HEK293 (cell line): ENCODE results near the gene LMNA.
"Not testable (repeated sequence)": the region's sequence is repeated elsewhere in the genome, so short reads cannot be mapped to it uniquely, and the experiment has no call there.

Experiments used
- CTCF ChIA-PET: fragments of 350-600 bp; formaldehyde crosslinking; extraction: SDS; loops from one replicate; lab custom pipeline; 2021; ENCODE audit warnings: antibody characterized with exemption; lab: Yijun Ruan, JAX
- POLR2A ChIA-PET: fragments of 300-600 bp; formaldehyde crosslinking; extraction: SDS; loops from one replicate; lab custom pipeline; 2020; ENCODE audit warnings: antibody characterized with exemption, inconsistent platforms; lab: Yijun Ruan, JAX
- H3K27ac ChIP-seq: fragments of 200-500 bp; sonication (Bioruptor generic); 2 replicates; pipeline ENCODE4 v1.5.1; 2014; ENCODE audit warnings: low read depth, low read length, control low read depth, inconsistent platforms; ENCODE audit errors: extremely low read depth
- H3K36me3 ChIP-seq, 2 experiments: fragments of 200-500 bp in 1 of 2; sonication (Bioruptor generic) in 1 of 2; 1 replicate in 1 of 2; 2 replicates in 1 of 2; pipeline ENCODE4 v1.5.1; 2014 to 2017; ENCODE audit warnings: inconsistent platforms in 2 of 2, low read length in 2 of 2; ENCODE audit not compliant: control insufficient read depth in 2 of 2, insufficient read depth in 1 of 2
- H3K4me1 ChIP-seq: fragments of 200-500 bp; sonication (Bioruptor generic); 2 replicates; pipeline ENCODE4 v1.5.1; 2014; ENCODE audit warnings: mild to moderate bottlenecking, low read length, inconsistent platforms; ENCODE audit not compliant: control insufficient read depth, insufficient read depth
- H3K4me3 ChIP-seq: 2 replicates; pipeline ENCODE4 v1.5.1; 2011; ENCODE audit warnings: low read depth, mild to moderate bottlenecking, control low read depth, low read length, moderate library complexity
- H3K9me3 ChIP-seq: fragments of 200-500 bp; sonication (Bioruptor generic); 2 replicates; pipeline ENCODE4 v1.5.1; 2014; ENCODE audit warnings: low read depth, low read length, inconsistent platforms; ENCODE audit not compliant: control insufficient read depth, insufficient read depth
- GLIS1 ChIP-seq: fragments of 450-650 bp; formaldehyde crosslinking; IDR thresholded peaks from 2 replicates; pipeline ENCODE4 v1.5.1; 2016; ENCODE audit warnings: missing biosample characterization, missing genetic modification characterization
- HOXA7 ChIP-seq: sonication (generic); formaldehyde crosslinking; IDR thresholded peaks from 2 replicates; pipeline ENCODE4 v1.8.1; 2022; ENCODE audit warnings: missing genetic modification reagents, borderline replicate concordance
- PRDM1 ChIP-seq: fragments of 450-650 bp; formaldehyde crosslinking; IDR thresholded peaks from 2 replicates; pipeline ENCODE4; 2016; ENCODE audit warnings: missing biosample characterization, missing genetic modification characterization
- WT1 ChIP-seq: fragments of 450-650 bp; formaldehyde crosslinking; IDR thresholded peaks from 2 replicates; pipeline ENCODE4 v1.5.1; 2016; ENCODE audit warnings: missing biosample characterization, missing genetic modification characterization
- ZBTB1 ChIP-seq: fragments of 450-650 bp; formaldehyde crosslinking; IDR thresholded peaks from 2 replicates; pipeline ENCODE4 v1.5.1; 2016; ENCODE audit warnings: missing biosample characterization, missing genetic modification characterization
- ZFHX2 ChIP-seq: fragments of 450-650 bp; formaldehyde crosslinking; conservative IDR thresholded peaks from 2 replicates; pipeline ENCODE4 v1.5.1; 2016; ENCODE audit warnings: missing biosample characterization, missing genetic modification characterization
- ZFP41 ChIP-seq: fragments of 450-650 bp; formaldehyde crosslinking; IDR thresholded peaks from 2 replicates; pipeline ENCODE4 v1.5.1; 2016; ENCODE audit warnings: missing biosample characterization, missing genetic modification characterization, borderline replicate concordance
- ZNF121 ChIP-seq: fragments of 450-650 bp; formaldehyde crosslinking; IDR thresholded peaks from 2 replicates; pipeline ENCODE4 v1.5.1; 2016; ENCODE audit warnings: missing biosample characterization, missing genetic modification characterization
- ZNF544 ChIP-seq: fragments of 450-650 bp; formaldehyde crosslinking; IDR thresholded peaks from 2 replicates; pipeline ENCODE4 v1.5.0; 2017; ENCODE audit warnings: missing biosample characterization, missing genetic modification characterization
- ZNF654 ChIP-seq: fragments of 450-650 bp; formaldehyde crosslinking; IDR thresholded peaks from 2 replicates; pipeline ENCODE4 v1.5.1; 2016; ENCODE audit warnings: low read depth, missing biosample characterization, missing genetic modification characterization
- ZNF658 ChIP-seq: fragments of 450-650 bp; formaldehyde crosslinking; IDR thresholded peaks from 2 replicates; pipeline ENCODE4; 2016; ENCODE audit warnings: missing biosample characterization, missing genetic modification characterization
- ZNF777 ChIP-seq: fragments of 450-650 bp; formaldehyde crosslinking; IDR thresholded peaks from 2 replicates; pipeline ENCODE4 v1.5.1; 2017; ENCODE audit warnings: missing biosample characterization, missing genetic modification characterization, borderline replicate concordance
- TF ChIP-seq, protein P1 (sequence below): sonication (generic); formaldehyde crosslinking; IDR thresholded peaks from 2 replicates; pipeline ENCODE4 v1.8.1; 2022; ENCODE audit warnings: mild to moderate bottlenecking, moderate library complexity, missing genetic modification reagents
- TF ChIP-seq, protein P2 (sequence below): fragments of 450-650 bp; formaldehyde crosslinking; IDR thresholded peaks from 2 replicates; pipeline ENCODE4 v1.5.1; 2016; ENCODE audit warnings: missing biosample characterization, missing genetic modification characterization
- TF ChIP-seq, protein P3 (sequence below): fragments of 450-650 bp; formaldehyde crosslinking; IDR thresholded peaks from 2 replicates; pipeline ENCODE4 v1.5.1; 2016; ENCODE audit warnings: missing biosample characterization, missing genetic modification characterization, borderline replicate concordance
- TF ChIP-seq, protein P4 (sequence below): fragments of 450-650 bp; formaldehyde crosslinking; IDR thresholded peaks from 2 replicates; pipeline ENCODE4 v1.5.1; 2016; ENCODE audit warnings: missing biosample characterization, missing genetic modification characterization

The LMNA gene

DNA sequence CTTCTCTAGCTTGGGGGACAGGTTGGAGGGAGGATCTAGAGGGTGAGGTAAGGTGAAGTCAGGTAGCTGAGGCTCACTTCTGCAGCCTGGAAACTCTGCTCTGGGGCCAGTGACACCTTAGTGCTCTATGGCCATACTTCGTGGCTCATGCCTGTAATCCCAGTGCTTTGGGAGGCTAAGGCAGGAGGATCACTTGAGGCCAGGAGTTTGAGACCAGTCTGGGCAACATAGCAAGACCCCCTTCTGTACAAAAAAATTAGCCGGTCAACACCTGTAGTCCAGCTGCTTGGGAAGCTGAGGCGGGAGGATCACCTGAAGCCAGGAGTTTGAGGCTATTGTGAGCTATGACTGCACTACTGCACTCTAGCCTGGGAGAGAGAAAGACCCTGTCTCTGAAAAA, 5.8 kb downstream of the LMNA start:
- POLR2A ChIA-PET = interaction anchor here (0.7 to 2.1 kb wide), 2 partner anchors 9 to 10 kb away, joined by 3 to 4 read pairs; no protein-coding TSS in a partner anchor
- no peak for TF ChIP-seq ZNF544
- TF ChIP-seq ZNF121 (tag by site-specific recombination) = peak; percentile 95
- Histone ChIP-seq H3K27ac (no peak overlapping the region), H3K9me3 (no peaks in the 10 kb centered on the region), H3K4me1 (peaks cover 24% of the 10 kb centered on the region), H3K4me3 (no peak overlapping the region), H3K36me3 (peaks cover 0 to 7% of the 10 kb centered on the region in 2 experiments; a peak in 2 of 3 replicates)
- CTCF ChIA-PET = interaction anchor here (0.5 to 25.6 kb wide), 4 partner anchors 10 to 154 kb away, joined by 3 to 1029 read pairs (median 12); no protein-coding TSS in a partner anchor

DNA sequence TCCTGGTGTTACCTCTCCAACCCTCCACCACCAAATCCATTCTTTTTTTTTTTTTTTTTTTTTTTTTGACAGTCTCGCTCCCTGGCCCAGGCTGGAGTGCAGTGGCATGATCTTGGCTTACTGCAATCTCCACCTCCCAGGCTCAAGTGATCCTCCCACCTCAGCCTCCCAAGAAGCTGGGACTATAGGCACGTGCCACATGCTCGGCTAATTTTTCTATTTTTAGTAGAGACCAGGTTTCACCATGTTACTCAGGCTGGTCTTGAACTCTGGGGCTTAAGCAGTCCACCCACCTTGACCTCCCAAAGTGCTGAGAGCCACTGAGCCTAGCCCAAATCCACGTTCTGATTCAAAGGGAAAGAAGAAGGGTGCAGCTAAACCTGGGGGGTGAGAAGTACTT, 6.5 kb downstream of the LMNA start:
- H3K27ac ChIP-seq, POLR2A ChIA-PET, H3K4me3 ChIP-seq, H3K36me3 ChIP-seq, H3K9me3 ChIP-seq: not testable (repeated sequence)
- CTCF ChIA-PET = interaction anchor here (2.5 to 25.6 kb wide), 2 partner anchors 9 to 22 kb away, joined by 21 to 1029 read pairs; no protein-coding TSS in a partner anchor
- peaks cover 24% of the 10 kb centered on the region for H3K4me1 ChIP-seq
- TF ChIP-seq ZFHX2 (tag by site-specific recombination) (0 out of 2 replicates have a peak, but pooled peaks have one; percentile 17), GLIS1 (tag by site-specific recombination) (peak; percentile 39; the same call in 1 of the 2 replicates), WT1 (tag by site-specific recombination) (peak; percentile 42; the same call in 1 of the 2 replicates)

DNA sequence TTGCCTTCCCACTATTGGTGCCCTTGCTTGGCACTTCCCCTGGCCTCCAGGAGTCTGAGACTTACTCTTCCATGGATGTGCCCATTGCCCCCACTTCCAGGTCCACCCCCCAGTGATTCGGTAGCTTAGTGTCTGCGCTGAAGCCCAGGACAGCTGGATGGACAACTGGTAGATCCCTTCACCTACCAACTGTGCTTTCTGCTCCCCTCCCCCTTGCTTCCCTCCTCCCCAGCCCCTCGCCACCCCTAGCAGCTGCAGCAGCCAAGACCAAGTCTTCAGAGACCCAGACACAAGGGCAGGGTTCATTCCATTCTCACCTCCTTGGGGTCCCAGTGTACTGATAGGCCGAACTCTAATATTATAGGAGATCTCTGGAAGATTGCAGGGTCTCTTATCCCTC, 6.9 kb downstream of the LMNA start:
- Histone ChIP-seq H3K36me3 (peaks cover 0 to 7% of the 10 kb centered on the region in 2 experiments; a peak in 2 of 3 replicates), H3K27ac (no peak overlapping the region), H3K4me3 (no peak overlapping the region), H3K4me1 (peaks cover 24% of the 10 kb centered on the region), H3K9me3 (no peaks in the 10 kb centered on the region)
- POLR2A ChIA-PET = no interaction called here
- no peak for TF ChIP-seq ZNF654 (tag by site-specific recombination)
- no peak for TF ChIP-seq PRDM1
- no peak for TF ChIP-seq ZNF777 (tag by site-specific recombination)
- TF ChIP-seq, protein P1, sequence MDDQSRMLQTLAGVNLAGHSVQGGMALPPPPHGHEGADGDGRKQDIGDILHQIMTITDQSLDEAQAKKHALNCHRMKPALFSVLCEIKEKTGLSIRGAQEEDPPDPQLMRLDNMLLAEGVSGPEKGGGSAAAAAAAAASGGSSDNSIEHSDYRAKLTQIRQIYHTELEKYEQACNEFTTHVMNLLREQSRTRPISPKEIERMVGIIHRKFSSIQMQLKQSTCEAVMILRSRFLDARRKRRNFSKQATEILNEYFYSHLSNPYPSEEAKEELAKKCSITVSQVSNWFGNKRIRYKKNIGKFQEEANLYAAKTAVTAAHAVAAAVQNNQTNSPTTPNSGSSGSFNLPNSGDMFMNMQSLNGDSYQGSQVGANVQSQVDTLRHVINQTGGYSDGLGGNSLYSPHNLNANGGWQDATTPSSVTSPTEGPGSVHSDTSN (CRISPR knock-in tag) = no peak
- no peak for TF ChIP-seq ZBTB1
- no peak for TF ChIP-seq ZFP41 (tag by site-specific recombination)
- no peak for TF ChIP-seq HOXA7 (CRISPR knock-in tag)
- CTCF ChIA-PET = interaction anchor here (2.5 to 25.6 kb wide), 2 partner anchors 9 to 22 kb away, joined by 21 to 1029 read pairs; no protein-coding TSS in a partner anchor

DNA sequence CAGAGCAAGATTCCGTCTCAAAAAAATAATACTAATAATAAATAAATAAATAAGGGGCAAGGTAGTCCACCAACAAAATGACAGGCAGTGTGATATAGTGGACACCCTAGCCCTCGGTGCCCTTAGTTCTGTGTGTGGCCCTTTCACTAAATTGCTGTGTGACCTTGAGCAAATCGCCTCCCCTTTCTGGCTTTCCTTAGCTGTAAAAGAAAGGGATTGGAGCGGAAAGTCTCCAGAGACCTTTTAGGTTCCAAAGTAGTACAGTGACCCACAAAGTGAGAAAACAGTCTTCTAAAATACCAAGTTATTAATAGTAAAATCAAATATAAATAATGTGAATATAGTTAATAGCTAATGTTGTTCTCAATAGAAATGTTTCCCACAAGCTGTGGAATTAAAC, 7.6 kb downstream of the LMNA start:
- Histone ChIP-seq H3K4me1 (peaks cover 28% of the 10 kb centered on the region), H3K4me3 (no peak overlapping the region), H3K36me3 (peaks cover 0 to 7% of the 10 kb centered on the region in 2 experiments; a peak in 2 of 3 replicates), H3K9me3 (no peaks in the 10 kb centered on the region), H3K27ac (no peak overlapping the region)
- ChIA-PET POLR2A (interaction anchor here (0.6 to 2.1 kb wide), 2 partner anchors 23 to 195 kb away, joined by 3 to 5 read pairs; no protein-coding TSS in a partner anchor), CTCF (interaction anchor here (0.8 to 25.6 kb wide), 3 partner anchors 8 to 143 kb away, joined by 3 to 1029 read pairs (median 21); no protein-coding TSS in a partner anchor)
- TF ChIP-seq, protein P2, sequence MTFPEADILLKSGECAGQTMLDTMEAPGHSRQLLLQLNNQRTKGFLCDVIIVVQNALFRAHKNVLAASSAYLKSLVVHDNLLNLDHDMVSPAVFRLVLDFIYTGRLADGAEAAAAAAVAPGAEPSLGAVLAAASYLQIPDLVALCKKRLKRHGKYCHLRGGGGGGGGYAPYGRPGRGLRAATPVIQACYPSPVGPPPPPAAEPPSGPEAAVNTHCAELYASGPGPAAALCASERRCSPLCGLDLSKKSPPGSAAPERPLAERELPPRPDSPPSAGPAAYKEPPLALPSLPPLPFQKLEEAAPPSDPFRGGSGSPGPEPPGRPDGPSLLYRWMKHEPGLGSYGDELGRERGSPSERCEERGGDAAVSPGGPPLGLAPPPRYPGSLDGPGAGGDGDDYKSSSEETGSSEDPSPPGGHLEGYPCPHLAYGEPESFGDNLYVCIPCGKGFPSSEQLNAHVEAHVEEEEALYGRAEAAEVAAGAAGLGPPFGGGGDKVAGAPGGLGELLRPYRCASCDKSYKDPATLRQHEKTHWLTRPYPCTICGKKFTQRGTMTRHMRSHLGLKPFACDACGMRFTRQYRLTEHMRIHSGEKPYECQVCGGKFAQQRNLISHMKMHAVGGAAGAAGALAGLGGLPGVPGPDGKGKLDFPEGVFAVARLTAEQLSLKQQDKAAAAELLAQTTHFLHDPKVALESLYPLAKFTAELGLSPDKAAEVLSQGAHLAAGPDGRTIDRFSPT = no peak
- TF ChIP-seq, protein P3, sequence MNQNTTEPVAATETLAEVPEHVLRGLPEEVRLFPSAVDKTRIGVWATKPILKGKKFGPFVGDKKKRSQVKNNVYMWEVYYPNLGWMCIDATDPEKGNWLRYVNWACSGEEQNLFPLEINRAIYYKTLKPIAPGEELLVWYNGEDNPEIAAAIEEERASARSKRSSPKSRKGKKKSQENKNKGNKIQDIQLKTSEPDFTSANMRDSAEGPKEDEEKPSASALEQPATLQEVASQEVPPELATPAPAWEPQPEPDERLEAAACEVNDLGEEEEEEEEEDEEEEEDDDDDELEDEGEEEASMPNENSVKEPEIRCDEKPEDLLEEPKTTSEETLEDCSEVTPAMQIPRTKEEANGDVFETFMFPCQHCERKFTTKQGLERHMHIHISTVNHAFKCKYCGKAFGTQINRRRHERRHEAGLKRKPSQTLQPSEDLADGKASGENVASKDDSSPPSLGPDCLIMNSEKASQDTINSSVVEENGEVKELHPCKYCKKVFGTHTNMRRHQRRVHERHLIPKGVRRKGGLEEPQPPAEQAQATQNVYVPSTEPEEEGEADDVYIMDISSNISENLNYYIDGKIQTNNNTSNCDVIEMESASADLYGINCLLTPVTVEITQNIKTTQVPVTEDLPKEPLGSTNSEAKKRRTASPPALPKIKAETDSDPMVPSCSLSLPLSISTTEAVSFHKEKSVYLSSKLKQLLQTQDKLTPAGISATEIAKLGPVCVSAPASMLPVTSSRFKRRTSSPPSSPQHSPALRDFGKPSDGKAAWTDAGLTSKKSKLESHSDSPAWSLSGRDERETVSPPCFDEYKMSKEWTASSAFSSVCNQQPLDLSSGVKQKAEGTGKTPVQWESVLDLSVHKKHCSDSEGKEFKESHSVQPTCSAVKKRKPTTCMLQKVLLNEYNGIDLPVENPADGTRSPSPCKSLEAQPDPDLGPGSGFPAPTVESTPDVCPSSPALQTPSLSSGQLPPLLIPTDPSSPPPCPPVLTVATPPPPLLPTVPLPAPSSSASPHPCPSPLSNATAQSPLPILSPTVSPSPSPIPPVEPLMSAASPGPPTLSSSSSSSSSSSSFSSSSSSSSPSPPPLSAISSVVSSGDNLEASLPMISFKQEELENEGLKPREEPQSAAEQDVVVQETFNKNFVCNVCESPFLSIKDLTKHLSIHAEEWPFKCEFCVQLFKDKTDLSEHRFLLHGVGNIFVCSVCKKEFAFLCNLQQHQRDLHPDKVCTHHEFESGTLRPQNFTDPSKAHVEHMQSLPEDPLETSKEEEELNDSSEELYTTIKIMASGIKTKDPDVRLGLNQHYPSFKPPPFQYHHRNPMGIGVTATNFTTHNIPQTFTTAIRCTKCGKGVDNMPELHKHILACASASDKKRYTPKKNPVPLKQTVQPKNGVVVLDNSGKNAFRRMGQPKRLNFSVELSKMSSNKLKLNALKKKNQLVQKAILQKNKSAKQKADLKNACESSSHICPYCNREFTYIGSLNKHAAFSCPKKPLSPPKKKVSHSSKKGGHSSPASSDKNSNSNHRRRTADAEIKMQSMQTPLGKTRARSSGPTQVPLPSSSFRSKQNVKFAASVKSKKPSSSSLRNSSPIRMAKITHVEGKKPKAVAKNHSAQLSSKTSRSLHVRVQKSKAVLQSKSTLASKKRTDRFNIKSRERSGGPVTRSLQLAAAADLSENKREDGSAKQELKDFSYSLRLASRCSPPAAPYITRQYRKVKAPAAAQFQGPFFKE (tag by site-specific recombination) = no peak
- TF ChIP-seq, protein P4, sequence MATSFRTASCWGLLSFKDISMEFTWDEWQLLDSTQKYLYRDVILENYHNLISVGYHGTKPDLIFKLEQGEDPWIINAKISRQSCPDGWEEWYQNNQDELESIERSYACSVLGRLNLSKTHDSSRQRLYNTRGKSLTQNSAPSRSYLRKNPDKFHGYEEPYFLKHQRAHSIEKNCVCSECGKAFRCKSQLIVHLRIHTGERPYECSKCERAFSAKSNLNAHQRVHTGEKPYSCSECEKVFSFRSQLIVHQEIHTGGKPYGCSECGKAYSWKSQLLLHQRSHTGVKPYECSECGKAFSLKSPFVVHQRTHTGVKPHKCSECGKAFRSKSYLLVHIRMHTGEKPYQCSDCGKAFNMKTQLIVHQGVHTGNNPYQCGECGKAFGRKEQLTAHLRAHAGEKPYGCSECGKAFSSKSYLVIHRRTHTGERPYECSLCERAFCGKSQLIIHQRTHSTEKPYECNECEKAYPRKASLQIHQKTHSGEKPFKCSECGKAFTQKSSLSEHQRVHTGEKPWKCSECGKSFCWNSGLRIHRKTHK = no peak
- no peak for TF ChIP-seq ZNF658
